ENCODE data around the gene NR2F2.
A peak's percentile ranks its signal among the peaks of the same experiment; 100 is the strongest.

The NR2F2 gene

GRCh38 chr15:96344706-96345559, 14.4 kb downstream of the NR2F2 start:
- peaks cover 68% of the 10 kb centered on the region for H3K27me3 ChIP-seq (ENCODE audit: insufficient read depth, low read length, poor library complexity)
- no peak for DNase-seq

GRCh38 chr15:96345560-96346399, 15.3 kb downstream of the NR2F2 start:
- Histone ChIP-seq H3K36me3 (ENCODE audit: control insufficient read depth, insufficient read depth, low read length) (no peaks in the 10 kb centered on the region), H3K9ac (ENCODE audit: low read length) (no peak overlapping the region), H2AK5ac (ENCODE audit: low read length) (no peak overlapping the region), H3K4ac (ENCODE audit: low read depth, low read length) (no peak overlapping the region), H3K4me3 (ENCODE audit: low read length) (no peak overlapping the region), H3K18ac (ENCODE audit: low read length) (no peak overlapping the region), H3K4me1 (ENCODE audit: control insufficient read depth, low read depth, low read length) (no peaks in the 10 kb centered on the region), H3K27ac (ENCODE audit: low read depth, low read length) (no peak overlapping the region), H3K27me3 (ENCODE audit: insufficient read depth, low read length, poor library complexity) (peaks cover 74% of the 10 kb centered on the region), H2BK120ac (ENCODE audit: low read depth, low read length) (no peak overlapping the region), H4K5ac (ENCODE audit: low read length) (no peak overlapping the region), H2BK5ac (ENCODE audit: low read length) (no peak overlapping the region), H3K23ac (ENCODE audit: low read length) (no peak overlapping the region), H2BK15ac (replicated peaks; ENCODE audit: low read depth) (no peak overlapping the region), H3K4me2 (ENCODE audit: low read length) (peak overlapping the region; percentile 50), H4K8ac (ENCODE audit: low read depth, low read length) (no peak overlapping the region), H3K79me1 (ENCODE audit: low read length) (no peaks in the 10 kb centered on the region), H3K56ac (ENCODE audit: low read length) (peak overlapping the region; percentile 38), H3K79me2 (ENCODE audit: control insufficient read depth, insufficient read depth, low read length) (no peaks in the 10 kb centered on the region)
- peak; percentile 85 for DNase-seq
- no CpG with 5 or more reads among the region's 47 CpGs for WGBS (ENCODE audit: extremely low coverage, insufficient coverage, low lambda C conversion rate)

More at GRCh38 chr15:96344706-96345559, 14.4 kb downstream of the NR2F2 start:
- WGBS (ENCODE audit: extremely low coverage, insufficient coverage, low lambda C conversion rate): no CpG with 5 or more reads among the region's 22 CpGs
- Histone ChIP-seq H3K79me2 (ENCODE audit: control insufficient read depth, insufficient read depth, low read length) (no peaks in the 10 kb centered on the region), H3K56ac (ENCODE audit: low read length) (no peak overlapping the region), H3K27ac (ENCODE audit: low read depth, low read length) (no peak overlapping the region), H3K18ac (ENCODE audit: low read length) (no peak overlapping the region), H3K4me1 (ENCODE audit: control insufficient read depth, low read depth, low read length) (no peaks in the 10 kb centered on the region), H3K79me1 (ENCODE audit: low read length) (no peaks in the 10 kb centered on the region), H3K4ac (ENCODE audit: low read depth, low read length) (no peak overlapping the region), H3K4me3 (ENCODE audit: low read length) (no peak overlapping the region), H2BK15ac (replicated peaks; ENCODE audit: low read depth) (no peak overlapping the region), H2BK120ac (ENCODE audit: low read depth, low read length) (no peak overlapping the region), H3K36me3 (ENCODE audit: control insufficient read depth, insufficient read depth, low read length) (no peaks in the 10 kb centered on the region), H3K9ac (ENCODE audit: low read length) (no peak overlapping the region), H2BK5ac (ENCODE audit: low read length) (no peak overlapping the region), H2AK5ac (ENCODE audit: low read length) (no peak overlapping the region), H3K4me2 (ENCODE audit: low read length) (peak overlapping the region; percentile 20), H4K8ac (ENCODE audit: low read depth, low read length) (no peak overlapping the region), H3K23ac (ENCODE audit: low read length) (no peak overlapping the region), H4K5ac (ENCODE audit: low read length) (no peak overlapping the region)

- Histone ChIP-seq H3K4me3 (ENCODE audit: low read length) (no peak overlapping the region), H4K8ac (ENCODE audit: low read depth, low read length) (no peak overlapping the region), H3K27me3 (ENCODE audit: insufficient read depth, low read length, poor library complexity) (peaks cover 81% of the 10 kb centered on the region), H2BK120ac (ENCODE audit: low read depth, low read length) (no peak overlapping the region), H3K4ac (ENCODE audit: low read depth, low read length) (no peak overlapping the region), H3K36me3 (ENCODE audit: control insufficient read depth, insufficient read depth, low read length) (no peaks in the 10 kb centered on the region), H3K79me2 (ENCODE audit: control insufficient read depth, insufficient read depth, low read length) (no peaks in the 10 kb centered on the region), H3K4me1 (ENCODE audit: control insufficient read depth, low read depth, low read length) (no peaks in the 10 kb centered on the region), H3K9ac (ENCODE audit: low read length) (no peak overlapping the region), H2AK5ac (ENCODE audit: low read length) (no peak overlapping the region), H2BK5ac (ENCODE audit: low read length) (no peak overlapping the region), H4K5ac (ENCODE audit: low read length) (no peak overlapping the region), H3K79me1 (ENCODE audit: low read length) (no peaks in the 10 kb centered on the region), H3K4me2 (ENCODE audit: low read length) (no peak overlapping the region), H2BK15ac (replicated peaks; ENCODE audit: low read depth) (no peak overlapping the region), H3K27ac (ENCODE audit: low read depth, low read length) (no peak overlapping the region), H3K56ac (ENCODE audit: low read length) (no peak overlapping the region), H3K23ac (ENCODE audit: low read length) (no peak overlapping the region), H3K18ac (ENCODE audit: low read length) (no peak overlapping the region)
- WGBS (ENCODE audit: extremely low coverage, insufficient coverage, low lambda C conversion rate): no CpG with 5 or more reads among the region's 6 CpGs
- DNase-seq: no peak
These were observed 16.0 kb downstream of the NR2F2 start for GRCh38 chr15:96346409-96346970.

GRCh38 chr15:96347181-96348111, 16.9 kb downstream of the NR2F2 start:
- WGBS (ENCODE audit: extremely low coverage, insufficient coverage, low lambda C conversion rate): no CpG with 5 or more reads among the region's 39 CpGs
- Histone ChIP-seq H3K4me2 (ENCODE audit: low read length) (no peak overlapping the region), H3K18ac (ENCODE audit: low read length) (no peak overlapping the region), H3K9ac (ENCODE audit: low read length) (no peak overlapping the region), H3K4me1 (ENCODE audit: control insufficient read depth, low read depth, low read length) (no peaks in the 10 kb centered on the region), H3K27ac (ENCODE audit: low read depth, low read length) (no peak overlapping the region), H3K56ac (ENCODE audit: low read length) (no peak overlapping the region), H3K79me1 (ENCODE audit: low read length) (no peaks in the 10 kb centered on the region), H3K27me3 (ENCODE audit: insufficient read depth, low read length, poor library complexity) (peaks cover 87% of the 10 kb centered on the region), H2BK5ac (ENCODE audit: low read length) (no peak overlapping the region), H3K4ac (ENCODE audit: low read depth, low read length) (no peak overlapping the region), H2AK5ac (ENCODE audit: low read length) (no peak overlapping the region), H3K4me3 (ENCODE audit: low read length) (no peak overlapping the region), H3K79me2 (ENCODE audit: control insufficient read depth, insufficient read depth, low read length) (no peaks in the 10 kb centered on the region), H2BK120ac (ENCODE audit: low read depth, low read length) (no peak overlapping the region), H4K5ac (ENCODE audit: low read length) (no peak overlapping the region), H3K36me3 (ENCODE audit: control insufficient read depth, insufficient read depth, low read length) (no peaks in the 10 kb centered on the region), H4K8ac (ENCODE audit: low read depth, low read length) (no peak overlapping the region), H3K23ac (ENCODE audit: low read length) (no peak overlapping the region), H2BK15ac (replicated peaks; ENCODE audit: low read depth) (no peak overlapping the region)
- DNase-seq: no peak

Measured in mesendoderm (in vitro differentiated cells).